H1 (cell line): ENCODE measurements around the gene PROM2. TPM values are rescaled to one million over a fixed set of nuclear protein-coding genes. Genes with fewer than 3 reads are reported as not detected.
A peak's percentile ranks its signal among the peaks of the same experiment; 100 is the strongest.

ENCODE experiments used
- CTCF ChIA-PET: fragments of 300-600 bp; sonication (Branson Sonifier 250); formaldehyde crosslinking; loops from one replicate; lab custom pipeline; 2021; ENCODE audit not compliant: partially characterized antibody; lab: Charles Lee
- POLR2A ChIA-PET: fragments of 300-600 bp; sonication (Branson Sonifier 250); formaldehyde crosslinking; loops from one replicate; lab custom pipeline; 2021; ENCODE audit warnings: inconsistent platforms; ENCODE audit not compliant: partially characterized antibody; lab: Charles Lee
- DNase-seq, 2 experiments: peaks; one replicate each; pipeline versions ENCODE4 v3.0.0 to v3.0.0-alpha.2; 2010 to 2022; ENCODE audit warnings: low spot score in 2 of 2, low read depth in 1 of 2, mixed read lengths in 1 of 2
- FAIRE-seq: peaks from 2 replicates; lab custom pipeline; 2011; peaks lifted over from hg19 to GRCh38; lab: Jason Lieb, UNC
- H2AFZ ChIP-seq: 2 replicates; pipeline ENCODE4 v1.8.1; 2012; ENCODE audit warnings: low read length, inconsistent platforms
- H2AK5ac ChIP-seq: 2 replicates; pipeline ENCODE4 v1.6.1; 2013; ENCODE audit warnings: low read depth, low read length
- H2BK120ac ChIP-seq: replicated peaks from 2 replicates; pipeline ENCODE3; 2013; ENCODE audit warnings: low read depth, low read length, inconsistent platforms
- H2BK12ac ChIP-seq: 2 replicates; pipeline ENCODE4 v1.6.1; 2013; ENCODE audit warnings: low read depth, low read length
- H2BK15ac ChIP-seq: 2 replicates; pipeline ENCODE4 v1.6.1; 2013; ENCODE audit warnings: low read length
- H2BK20ac ChIP-seq: 2 replicates; pipeline ENCODE4 v1.6.1; 2013; ENCODE audit warnings: low read length
- H2BK5ac ChIP-seq: 2 replicates; pipeline ENCODE4 v1.6.1; 2013; ENCODE audit warnings: low read depth, low read length
- H3K14ac ChIP-seq: 2 replicates; pipeline ENCODE4 v1.6.1; 2013; ENCODE audit warnings: inconsistent platforms; ENCODE audit not compliant: insufficient read length
- H3K18ac ChIP-seq: 2 replicates; pipeline ENCODE4 v1.6.1; 2013; ENCODE audit warnings: low read length; ENCODE audit errors: extremely low read depth
- H3K23ac ChIP-seq: 2 replicates; pipeline ENCODE4 v1.6.1; 2013; ENCODE audit warnings: inconsistent platforms; ENCODE audit not compliant: insufficient read length
- H3K23me2 ChIP-seq: 2 replicates; pipeline ENCODE4 v1.6.1; 2013; ENCODE audit warnings: low read depth, low read length
- H3K27ac ChIP-seq: 2 replicates; pipeline ENCODE4 v1.6.1; 2011; ENCODE audit warnings: low read depth, low read length, inconsistent platforms
- H3K27me3 ChIP-seq, 4 experiments: replicated peaks in 1 of 4; 1 replicate in 1 of 4; 2 replicates in 3 of 4; pipeline versions ENCODE4 v1.6.1 to v1.8.1; 2011 to 2013; ENCODE audit warnings: low read length in 3 of 4, mild to moderate bottlenecking in 3 of 4, inconsistent platforms in 2 of 4, mixed read lengths in 2 of 4, moderate library complexity in 1 of 4; ENCODE audit not compliant: control insufficient read depth in 3 of 4, insufficient read depth in 3 of 4; ENCODE audit errors: extremely low read depth in 1 of 4
- H3K36me3 ChIP-seq, 4 experiments: 2 replicates each; pipeline versions ENCODE4 v1.6.1 to v1.8.1; 2011 to 2013; ENCODE audit warnings: mild to moderate bottlenecking in 4 of 4, low read length in 3 of 4, moderate library complexity in 2 of 4, control low read depth in 1 of 4, inconsistent platforms in 1 of 4; ENCODE audit not compliant: insufficient read depth in 4 of 4, control insufficient read depth in 2 of 4
- H3K4ac ChIP-seq: replicated peaks from 2 replicates; pipeline ENCODE3; 2013; ENCODE audit warnings: low read length, low read depth, mixed read lengths, inconsistent platforms; ENCODE audit not compliant: insufficient read length
- H3K4me1 ChIP-seq, 4 experiments: replicated peaks in 1 of 4; 1 replicate in 1 of 4; 2 replicates in 3 of 4; pipeline versions ENCODE4 v1.6.1 to v1.8.1; 2011 to 2013; ENCODE audit warnings: low read length in 3 of 4, inconsistent platforms in 2 of 4, mixed read lengths in 1 of 4; ENCODE audit not compliant: insufficient read depth in 4 of 4, control insufficient read depth in 3 of 4
- H3K4me2 ChIP-seq, 2 experiments: 2 replicates each; pipeline versions ENCODE4 v1.6.1 to v1.8.1; 2011 to 2013; ENCODE audit warnings: low read depth in 2 of 2, low read length in 2 of 2, control low read depth in 1 of 2, inconsistent platforms in 1 of 2, mild to moderate bottlenecking in 1 of 2; ENCODE audit not compliant: insufficient read depth in 1 of 2
- H3K4me3 ChIP-seq, 4 experiments: fragments of 200-600, 300-600 bp in 1 of 4; sonication (generic), shearing (Covaris generic), sonication (Bioruptor Twin) in 1 of 4; 2 replicates each; pipeline versions ENCODE4 v1.5.1 to v1.8.1; 2011 to 2016; ENCODE audit warnings: low read length in 4 of 4, low read depth in 3 of 4, control low read depth in 2 of 4, inconsistent platforms in 2 of 4, mild to moderate bottlenecking in 2 of 4, mixed read lengths in 1 of 4, moderate library complexity in 1 of 4; ENCODE audit not compliant: insufficient read depth in 2 of 4; ENCODE audit errors: extremely low read depth in 1 of 4
- H3K56ac ChIP-seq: replicated peaks from 2 replicates; pipeline ENCODE3; 2013; ENCODE audit warnings: low read depth, mild to moderate bottlenecking, mixed read lengths, low read length, inconsistent platforms; ENCODE audit not compliant: insufficient read length
- H3K79me1 ChIP-seq: 2 replicates; pipeline ENCODE4 v1.6.1; 2013; ENCODE audit warnings: low read depth, low read length, control low read depth
- H3K79me2 ChIP-seq, 2 experiments: 2 replicates each; pipeline versions ENCODE4 v1.6.1 to v1.8.1; 2012 to 2013; ENCODE audit warnings: low read length in 2 of 2, mild to moderate bottlenecking in 2 of 2, inconsistent platforms in 1 of 2; ENCODE audit not compliant: insufficient read depth in 2 of 2, control insufficient read depth in 1 of 2
- H3K9ac ChIP-seq, 4 experiments: replicated peaks in 1 of 4; 1 replicate in 1 of 4; 2 replicates in 3 of 4; pipeline versions ENCODE4 v1.6.1 to v1.8.1; 2011 to 2013; ENCODE audit warnings: low read depth in 3 of 4, low read length in 3 of 4, control low read depth in 2 of 4, mild to moderate bottlenecking in 2 of 4, moderate library complexity in 2 of 4, inconsistent platforms in 1 of 4; ENCODE audit errors: extremely low read depth in 1 of 4
- H3K9me3 ChIP-seq, 2 experiments: 2 replicates each; pipeline versions ENCODE4 v1.6.1 to v1.8.1; 2012 to 2013; ENCODE audit warnings: mild to moderate bottlenecking in 2 of 2, moderate library complexity in 2 of 2, control low read depth in 1 of 2, inconsistent platforms in 1 of 2, low read depth in 1 of 2, low read length in 1 of 2, mixed read lengths in 1 of 2; ENCODE audit not compliant: insufficient read depth in 2 of 2
- H4K20me1 ChIP-seq, 2 experiments: replicated peaks in 1 of 2; 2 replicates each; pipeline versions ENCODE3 to v1.8.1; 2011 to 2013; ENCODE audit warnings: inconsistent platforms in 2 of 2, low read length in 2 of 2, mild to moderate bottlenecking in 1 of 2; ENCODE audit not compliant: insufficient read depth in 2 of 2, control insufficient read depth in 1 of 2
- H4K5ac ChIP-seq: 2 replicates; pipeline ENCODE4 v1.6.1; 2013; ENCODE audit warnings: low read length, low read depth, mixed read lengths, inconsistent platforms; ENCODE audit not compliant: insufficient read length
- H4K8ac ChIP-seq: 2 replicates; pipeline ENCODE4 v1.8.0; 2013; ENCODE audit warnings: mild to moderate bottlenecking, moderate library complexity, low read length, inconsistent platforms; ENCODE audit not compliant: insufficient read depth; ENCODE audit errors: extremely low read depth
- H4K91ac ChIP-seq: replicated peaks from 2 replicates; pipeline ENCODE3; 2013; ENCODE audit warnings: low read length, mixed read lengths, inconsistent platforms; ENCODE audit not compliant: insufficient read length
- CTCF ChIP-seq, 3 experiments: IDR thresholded peaks; 1 replicate in 2 of 3; 2 replicates in 1 of 3; pipeline versions ENCODE4 v1.5.1 to v1.6.1; 2011; ENCODE audit warnings: low read length in 3 of 3, mild to moderate bottlenecking in 3 of 3, inconsistent platforms in 2 of 3, low read depth in 1 of 3, moderate library complexity in 1 of 3; ENCODE audit not compliant: insufficient read depth in 1 of 3; ENCODE audit errors: control extremely low read depth in 1 of 3
- EGR1 ChIP-seq: IDR thresholded peaks from 2 replicates; pipeline ENCODE4 v1.6.1; 2011; ENCODE audit warnings: low read depth, low read length, borderline replicate concordance
- GABPA ChIP-seq: IDR thresholded peaks from 2 replicates; pipeline ENCODE4 v1.6.1; 2011; ENCODE audit warnings: mild to moderate bottlenecking, low read length, moderate library complexity, borderline replicate concordance; ENCODE audit not compliant: insufficient read depth
- JUN ChIP-seq: IDR thresholded peaks from 2 replicates; pipeline ENCODE4 v1.6.1; 2011; ENCODE audit warnings: low read depth, mild to moderate bottlenecking, improper control_type of control experiment, low read length
- POLR2AphosphoS5 ChIP-seq: IDR thresholded peaks from 2 replicates; pipeline ENCODE4 v1.6.1; 2011; ENCODE audit warnings: low read depth, low read length
- RFX5 ChIP-seq: IDR thresholded peaks from 2 replicates; pipeline ENCODE4 v1.6.1; 2011; ENCODE audit warnings: low read depth, low read length, improper control_type of control experiment, borderline replicate concordance
- SIN3A ChIP-seq, 2 experiments: IDR thresholded peaks in 1 of 2; conservative IDR thresholded peaks in 1 of 2; 2 replicates each; pipeline ENCODE4 v1.6.1; 2011 to 2012; ENCODE audit warnings: low read length in 2 of 2, improper control_type of control experiment in 1 of 2, low read depth in 1 of 2, mild to moderate bottlenecking in 1 of 2
- TAF7 ChIP-seq: optimal IDR thresholded peaks from 2 replicates; pipeline ENCODE3; 2011; ENCODE audit warnings: low read depth, mild to moderate bottlenecking, inconsistent platforms, low read length, moderate library complexity, borderline replicate concordance
- WGBS, 2 experiments: shearing (Covaris generic) in 1 of 2; methylation state at CpG; one replicate each; pipeline versions ENCODE4 v1.1.6 to v1.1.7; 2013 to 2015; ENCODE audit warnings: low lambda C conversion rate in 2 of 2, mixed read lengths in 2 of 2, inconsistent platforms in 1 of 2, low coverage in 1 of 2, missing lambda C conversion rate in 1 of 2; ENCODE audit not compliant: insufficient replicate concordance in 2 of 2, insufficient coverage in 1 of 2, insufficient read length in 1 of 2; ENCODE audit errors: extremely low coverage in 1 of 2, missing lambda C conversion rate in 1 of 2; 5-methylcytosine and 5-hydroxymethylcytosine counted together
- polyA plus RNA-seq, 7 experiments: library from polyadenylated mRNA; depleted of rRNA in 3 of 7; stranded (reverse) in 5 of 7; unstranded in 2 of 7; fragments of >200 nt in 5 of 7; fragments of 200-250 nt in 2 of 7; gene quantifications; 1 replicate in 5 of 7; 2 replicates in 1 of 7; 4 replicates in 1 of 7; pipeline versions ENCODE4 v1.2.1 to v1.2.3, GENCODE V29; 2011 to 2013; ENCODE audit warnings: missing spikeins in 2 of 7, mixed read lengths in 2 of 7
- total RNA-seq: library from RNA; stranded (reverse); fragmentation: NEBNext Ultra II Directional; extraction: Animal tissue kit (Norgen Biotek cat#: 25700); gene quantifications from 2 replicates; pipeline ENCODE4 v1.2.1, GENCODE V29; 2021

Gene PROM2
- total and polyA plus RNA-seq, 2 of the 8 experiments (the other 6 are each of a cell fraction or from before 2014, with no cell fraction given) = 1.6 to 3.8 TPM

DNA sequence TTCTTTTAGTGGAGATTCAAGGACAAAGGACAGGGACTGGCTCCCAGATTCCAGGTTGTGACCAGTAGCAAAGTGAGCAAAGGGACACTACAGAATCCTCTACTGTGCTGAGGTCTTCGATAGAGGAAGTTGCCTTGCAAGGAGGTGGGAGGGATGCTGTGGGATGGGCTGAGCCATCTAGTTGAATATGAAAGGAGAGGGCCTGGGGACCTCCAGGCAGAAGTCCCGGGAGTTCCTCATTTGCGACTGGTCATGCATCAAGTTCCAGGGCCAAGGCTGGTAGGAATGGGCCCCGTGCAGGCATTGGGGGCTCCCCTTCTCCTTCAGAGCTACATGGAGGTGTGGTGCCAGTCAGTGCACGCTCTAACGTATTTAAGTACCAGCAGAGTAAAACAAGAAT lies 12.6 kb upstream of the PROM2 start:
- no peak overlapping the region for H2BK20ac ChIP-seq
- no peak overlapping the region for H2BK15ac ChIP-seq
- H3K4ac ChIP-seq = no peak overlapping the region
- no peak overlapping the region for H3K18ac ChIP-seq
- H3K79me1 ChIP-seq = no peaks in the 10 kb centered on the region; the same call in 1 of the 2 replicates
- no peak for FAIRE-seq
- no peak overlapping the region for H4K91ac ChIP-seq
- no peak overlapping the region for H3K14ac ChIP-seq
- no peaks in the 10 kb centered on the region for H4K20me1 ChIP-seq
- no peak overlapping the region for H2AK5ac ChIP-seq
- DNase-seq = peak in 1 of 2 experiments; percentile 17
- H3K9ac ChIP-seq = no peak overlapping the region
- no peak overlapping the region for H4K8ac ChIP-seq
- no peak overlapping the region for H3K4me3 ChIP-seq
- POLR2A ChIA-PET = no interaction called here
- H3K56ac ChIP-seq = no peak overlapping the region
- H3K79me2 ChIP-seq = no peaks in the 10 kb centered on the region
- no peak overlapping the region for H3K27ac ChIP-seq
- H2BK120ac ChIP-seq = no peak overlapping the region
- no peaks in the 10 kb centered on the region for H3K36me3 ChIP-seq
- no peak overlapping the region for H3K4me2 ChIP-seq
- CTCF ChIA-PET = no interaction called here
- H3K23ac ChIP-seq = no peak overlapping the region
- H3K27me3 ChIP-seq = no peaks in the 10 kb centered on the region; a peak in 1 of 7 replicates
- TF ChIP-seq CTCF (IDR thresholded peaks at IDR 0.05; ENCODE audit: control extremely low read depth in 1 of 3, insufficient read depth in 1 of 3, low read depth in 1 of 3, low read length in 3 of 3) (no peak), SIN3A (conservative IDR thresholded peaks at IDR 0.05 in 1 of 2, IDR thresholded peaks at IDR 0.05 in 1 of 2; ENCODE audit: low read depth in 1 of 2, low read length in 2 of 2) (no peak), JUN (no peak), POLR2AphosphoS5 (no peak), RFX5 (no peak), GABPA (no peak), EGR1 (no peak), TAF7 (no peak)
- H3K23me2 ChIP-seq = no peaks in the 10 kb centered on the region; the same call in 1 of the 2 replicates
- peaks cover 0 to 2% (median 0%) of the 10 kb centered on the region in 4 experiments; a peak in 1 of 7 replicates for H3K4me1 ChIP-seq
- H2BK12ac ChIP-seq = no peak overlapping the region
- no peak overlapping the region for H4K5ac ChIP-seq
- peaks cover 67 to 84% of the 10 kb centered on the region in 2 experiments for H3K9me3 ChIP-seq
- WGBS, 2 experiments = 71% methylated on average over 6 of the region's 6 CpGs; no CpG with 5 or more reads in 1 of the 2 experiments
- no peak overlapping the region for H2BK5ac ChIP-seq
- H2AFZ ChIP-seq = no peak overlapping the region
